Measurements from ENCODE around the gene VCL. TPM values are rescaled to one million over a fixed set of nuclear protein-coding genes. Genes with fewer than 3 reads are reported as not detected.
A peak's percentile ranks its signal among the peaks of the same experiment; 100 is the strongest.

Gene VCL
- polyA plus RNA-seq, 1 donor from 2014 or later = 44.2 TPM

- Mint-ChIP-seq H3K27ac (peak overlapping the region in 2 of 3 donors; percentile 27 to 31), H3K36me3 (peaks cover 4% of the 10 kb centered on the region), H3K27me3 (no peaks in the 10 kb centered on the region), H3K4me3 (peak overlapping the region in 2 of 4 donors; percentile 36 to 62), H3K9me3 (no peaks in the 10 kb centered on the region), H3K4me1 (peaks cover 39 to 49% (median 42%) of the 10 kb centered on the region in 3 donors)
Observed at GRCh38 chr10:74079028-74079935, 81.4 kb downstream of the VCL start.

GRCh38 chr10:74079936-74080590 is 82.1 kb downstream of the VCL start:
- Mint-ChIP-seq H3K27ac (peak overlapping the region in 2 of 3 donors; percentile 15 to 27), H3K27me3 (no peaks in the 10 kb centered on the region), H3K9me3 (no peaks in the 10 kb centered on the region), H3K4me3 (peak overlapping the region in 2 of 4 donors; percentile 39 to 62), H3K4me1 (peaks cover 44 to 49% (median 45%) of the 10 kb centered on the region in 3 donors), H3K36me3 (peaks cover 4% of the 10 kb centered on the region)

- H3K36me3 Mint-ChIP-seq = peaks cover 4% of the 10 kb centered on the region
- peak overlapping the region in 1 of 3 donors; percentile 5 for H3K27ac Mint-ChIP-seq
- no peaks in the 10 kb centered on the region for H3K27me3 Mint-ChIP-seq
- peaks cover 38 to 42% (median 41%) of the 10 kb centered on the region in 3 donors for H3K4me1 Mint-ChIP-seq
- H3K4me3 Mint-ChIP-seq = peak overlapping the region in 2 of 4 donors; percentile 9 to 10
- H3K9me3 Mint-ChIP-seq = no peaks in the 10 kb centered on the region
Observed at GRCh38 chr10:74081192-74081803, 83.4 kb downstream of the VCL start.

GRCh38 chr10:74081941-74082718 is 84.2 kb downstream of the VCL start:
- Mint-ChIP-seq H3K4me1 (peaks cover 34 to 42% (median 38%) of the 10 kb centered on the region in 3 donors), H3K4me3 (no peak overlapping the region), H3K36me3 (peaks cover 4% of the 10 kb centered on the region), H3K27ac (no peak overlapping the region), H3K27me3 (no peaks in the 10 kb centered on the region), H3K9me3 (no peaks in the 10 kb centered on the region)

GRCh38 chr10:74083304-74083703 is 85.4 kb downstream of the VCL start:
- no peak overlapping the region for H3K4me3 Mint-ChIP-seq
- H3K4me1 Mint-ChIP-seq = peaks cover 28 to 38% (median 33%) of the 10 kb centered on the region in 3 donors
- no peak overlapping the region for H3K27ac Mint-ChIP-seq
- no peaks in the 10 kb centered on the region for H3K9me3 Mint-ChIP-seq
- H3K36me3 Mint-ChIP-seq = peaks cover 2% of the 10 kb centered on the region
- no peaks in the 10 kb centered on the region for H3K27me3 Mint-ChIP-seq

GRCh38 chr10:74084955-74085354 is 87.0 kb downstream of the VCL start:
- Mint-ChIP-seq H3K36me3 (peaks cover 2% of the 10 kb centered on the region), H3K4me1 (peaks cover 15 to 21% (median 19%) of the 10 kb centered on the region in 3 donors), H3K27ac (peak overlapping the region in 1 of 3 donors; percentile 63), H3K4me3 (peak overlapping the region in 2 of 4 donors; percentile 20 to 39), H3K9me3 (no peaks in the 10 kb centered on the region), H3K27me3 (no peaks in the 10 kb centered on the region)

GRCh38 chr10:74086317-74086716 is 88.4 kb downstream of the VCL start:
- H3K27ac Mint-ChIP-seq = no peak overlapping the region
- H3K4me1 Mint-ChIP-seq = peaks cover 4 to 10% (median 9%) of the 10 kb centered on the region in 3 donors
- no peak overlapping the region for H3K4me3 Mint-ChIP-seq
- H3K9me3 Mint-ChIP-seq = no peaks in the 10 kb centered on the region
- no peaks in the 10 kb centered on the region for H3K27me3 Mint-ChIP-seq
- H3K36me3 Mint-ChIP-seq = peaks cover 5% of the 10 kb centered on the region

- Mint-ChIP-seq H3K9me3 (no peaks in the 10 kb centered on the region), H3K36me3 (peaks cover 5% of the 10 kb centered on the region), H3K27ac (no peak overlapping the region), H3K27me3 (no peaks in the 10 kb centered on the region), H3K4me1 (peaks cover 4 to 6% (median 6%) of the 10 kb centered on the region in 3 donors), H3K4me3 (no peak overlapping the region)
Observed at GRCh38 chr10:74088722-74089121, 90.8 kb downstream of the VCL start.

GRCh38 chr10:74092372-74092771 is 94.5 kb downstream of the VCL start:
- no peak overlapping the region for H3K4me3 Mint-ChIP-seq
- peaks cover 14% of the 10 kb centered on the region for H3K36me3 Mint-ChIP-seq
- H3K4me1 Mint-ChIP-seq = peaks cover 9 to 11% (median 10%) of the 10 kb centered on the region in 3 donors
- H3K27ac Mint-ChIP-seq = no peak overlapping the region
- H3K27me3 Mint-ChIP-seq = no peaks in the 10 kb centered on the region
- no peaks in the 10 kb centered on the region for H3K9me3 Mint-ChIP-seq

GRCh38 chr10:74093530-74094164 is 95.7 kb downstream of the VCL start:
- H3K27ac Mint-ChIP-seq = peak overlapping the region in 1 of 3 donors; percentile 23
- peaks cover 12 to 17% (median 16%) of the 10 kb centered on the region in 3 donors for H3K4me1 Mint-ChIP-seq
- H3K27me3 Mint-ChIP-seq = no peaks in the 10 kb centered on the region
- H3K36me3 Mint-ChIP-seq = peaks cover 23% of the 10 kb centered on the region
- no peaks in the 10 kb centered on the region for H3K9me3 Mint-ChIP-seq
- H3K4me3 Mint-ChIP-seq = no peak overlapping the region

- peaks cover 26% of the 10 kb centered on the region for H3K36me3 Mint-ChIP-seq
- peaks cover 18 to 19% (median 18%) of the 10 kb centered on the region in 3 donors for H3K4me1 Mint-ChIP-seq
- no peak overlapping the region for H3K4me3 Mint-ChIP-seq
Observed at GRCh38 chr10:74094231-74094630, 96.3 kb downstream of the VCL start.

GRCh38 chr10:74096777-74097176 is 98.9 kb downstream of the VCL start:
- Mint-ChIP-seq H3K4me1 (peaks cover 18 to 20% (median 19%) of the 10 kb centered on the region in 3 donors), H3K4me3 (peak overlapping the region in 2 of 4 donors; percentile 67 to 76), H3K27ac (peak overlapping the region; percentile 2 to 91 (median 60)), H3K9me3 (no peaks in the 10 kb centered on the region), H3K36me3 (peaks cover 23% of the 10 kb centered on the region), H3K27me3 (no peaks in the 10 kb centered on the region)

More at GRCh38 chr10:74094231-74094630, 96.3 kb downstream of the VCL start:
- H3K9me3 Mint-ChIP-seq = no peaks in the 10 kb centered on the region
- H3K27ac Mint-ChIP-seq = peak overlapping the region in 1 of 3 donors; percentile 23
- H3K27me3 Mint-ChIP-seq = no peaks in the 10 kb centered on the region

- H3K4me3 Mint-ChIP-seq = peak overlapping the region in 1 of 4 donors; percentile 2
- H3K27me3 Mint-ChIP-seq = no peaks in the 10 kb centered on the region
- H3K27ac Mint-ChIP-seq = peak overlapping the region in 1 of 3 donors; percentile 36
- peaks cover 21% of the 10 kb centered on the region for H3K36me3 Mint-ChIP-seq
- no peaks in the 10 kb centered on the region for H3K9me3 Mint-ChIP-seq
- H3K4me1 Mint-ChIP-seq = peaks cover 18 to 20% (median 19%) of the 10 kb centered on the region in 3 donors
Observed at GRCh38 chr10:74097776-74098175, 99.9 kb downstream of the VCL start.

GRCh38 chr10:74099420-74099819 is 101.5 kb downstream of the VCL start:
- Mint-ChIP-seq H3K36me3 (peaks cover 19% of the 10 kb centered on the region), H3K27me3 (no peaks in the 10 kb centered on the region), H3K9me3 (no peaks in the 10 kb centered on the region), H3K4me3 (no peak overlapping the region), H3K4me1 (peaks cover 18 to 20% (median 19%) of the 10 kb centered on the region in 3 donors), H3K27ac (no peak overlapping the region)

Data from IgD-negative memory B cell (primary cell).